ENCODE results near the gene ITSN2. TPM values are rescaled to one million over a fixed set of nuclear protein-coding genes. Genes with fewer than 3 reads are reported as not detected.

The ITSN2 gene
- total and polyA plus RNA-seq, 2 donors (not counting 1 experiment from before 2014, with no cell fraction given) = 23.1 to 43.4 TPM

GRCh38 chr2:24191848-24192247 lies 168.5 kb downstream of the ITSN2 start:
- no peaks in the 10 kb centered on the region for H3K36me3 ChIP-seq (ENCODE audit: control insufficient read depth, insufficient read depth, low read length)
- no peaks in the 10 kb centered on the region for H3K79me2 ChIP-seq (ENCODE audit: control insufficient read depth, insufficient read depth, low read length)
- no peak for TF ChIP-seq EZH2 (IDR thresholded peaks at IDR 0.05; ENCODE audit: low read length, missing control alignments)
- no peaks in the 10 kb centered on the region for H3K4me1 ChIP-seq (ENCODE audit: control insufficient read depth, extremely low read depth, insufficient read depth, low read length)
- no peak overlapping the region for H3K4me3 ChIP-seq (replicated peaks in 1 of 4; ENCODE audit: control extremely low read depth in 1 of 4, insufficient read depth in 1 of 4, low read depth in 3 of 4, low read length in 4 of 4)
- H3K9ac ChIP-seq (ENCODE audit: insufficient read depth, low read length) = no peak overlapping the region
- no peak overlapping the region for H2AFZ ChIP-seq (ENCODE audit: low read length)
- DNase-seq (ENCODE audit: low read depth in 2 of 2) = no peak
- H3K4me2 ChIP-seq (ENCODE audit: extremely low read depth, insufficient read depth, low read length) = no peak overlapping the region
- H3K27me3 ChIP-seq (ENCODE audit: control insufficient read depth, insufficient read depth, low read length) = no peaks in the 10 kb centered on the region
- H3K27ac ChIP-seq (ENCODE audit: insufficient read depth, low read length) = no peak overlapping the region
- no peaks in the 10 kb centered on the region for H3K9me3 ChIP-seq (ENCODE audit: control insufficient read depth, insufficient read depth, low read depth, low read length)
- no peaks in the 10 kb centered on the region for H4K20me1 ChIP-seq (ENCODE audit: control insufficient read depth, extremely low read depth, insufficient read depth, low read length)

GRCh38 chr2:24191156-24191555 lies 169.2 kb downstream of the ITSN2 start:
- H3K4me3 ChIP-seq (replicated peaks in 1 of 4; ENCODE audit: control extremely low read depth in 1 of 4, insufficient read depth in 1 of 4, low read depth in 3 of 4, low read length in 4 of 4) = no peak overlapping the region

GRCh38 chr2:24190503-24190902 lies 169.8 kb downstream of the ITSN2 start:
- no peak overlapping the region for H3K4me2 ChIP-seq (ENCODE audit: extremely low read depth, insufficient read depth, low read length)
- no peak overlapping the region for H3K4me3 ChIP-seq (replicated peaks in 1 of 4; ENCODE audit: control extremely low read depth in 1 of 4, insufficient read depth in 1 of 4, low read depth in 3 of 4, low read length in 4 of 4)
- no peak for TF ChIP-seq EZH2 (IDR thresholded peaks at IDR 0.05; ENCODE audit: low read length, missing control alignments)
- no peaks in the 10 kb centered on the region for H3K4me1 ChIP-seq (ENCODE audit: control insufficient read depth, extremely low read depth, insufficient read depth, low read length)
- no peak overlapping the region for H3K9ac ChIP-seq (ENCODE audit: insufficient read depth, low read length)
- H3K79me2 ChIP-seq (ENCODE audit: control insufficient read depth, insufficient read depth, low read length) = no peaks in the 10 kb centered on the region
- H4K20me1 ChIP-seq (ENCODE audit: control insufficient read depth, extremely low read depth, insufficient read depth, low read length) = no peaks in the 10 kb centered on the region
- no peak overlapping the region for H2AFZ ChIP-seq (ENCODE audit: low read length)
- H3K9me3 ChIP-seq (ENCODE audit: control insufficient read depth, insufficient read depth, low read depth, low read length) = no peaks in the 10 kb centered on the region
- DNase-seq (ENCODE audit: low read depth in 2 of 2) = no peak
- no peaks in the 10 kb centered on the region for H3K27me3 ChIP-seq (ENCODE audit: control insufficient read depth, insufficient read depth, low read length)
- H3K36me3 ChIP-seq (ENCODE audit: control insufficient read depth, insufficient read depth, low read length) = no peaks in the 10 kb centered on the region
- H3K27ac ChIP-seq (ENCODE audit: insufficient read depth, low read length) = no peak overlapping the region

More at GRCh38 chr2:24191156-24191555, 169.2 kb downstream of the ITSN2 start:
- Histone ChIP-seq H3K9ac (ENCODE audit: insufficient read depth, low read length) (no peak overlapping the region), H3K36me3 (ENCODE audit: control insufficient read depth, insufficient read depth, low read length) (no peaks in the 10 kb centered on the region), H3K79me2 (ENCODE audit: control insufficient read depth, insufficient read depth, low read length) (no peaks in the 10 kb centered on the region), H4K20me1 (ENCODE audit: control insufficient read depth, extremely low read depth, insufficient read depth, low read length) (no peaks in the 10 kb centered on the region), H3K4me1 (ENCODE audit: control insufficient read depth, extremely low read depth, insufficient read depth, low read length) (no peaks in the 10 kb centered on the region), H3K27ac (ENCODE audit: insufficient read depth, low read length) (no peak overlapping the region), H2AFZ (ENCODE audit: low read length) (no peak overlapping the region), H3K4me2 (ENCODE audit: extremely low read depth, insufficient read depth, low read length) (no peak overlapping the region), H3K9me3 (ENCODE audit: control insufficient read depth, insufficient read depth, low read depth, low read length) (no peaks in the 10 kb centered on the region), H3K27me3 (ENCODE audit: control insufficient read depth, insufficient read depth, low read length) (no peaks in the 10 kb centered on the region)
- no peak for DNase-seq (ENCODE audit: low read depth in 2 of 2)
- TF ChIP-seq EZH2 (IDR thresholded peaks at IDR 0.05; ENCODE audit: low read length, missing control alignments) (no peak), CTCF (conservative IDR thresholded peaks at IDR 0.05 in 1 of 2, IDR thresholded peaks at IDR 0.05 in 1 of 2; ENCODE audit: low read depth in 1 of 2, low read length in 2 of 2) (no peak)

GRCh38 chr2:24189551-24189950 lies 170.8 kb downstream of the ITSN2 start:
- H3K9me3 ChIP-seq (ENCODE audit: control insufficient read depth, insufficient read depth, low read depth, low read length) = no peaks in the 10 kb centered on the region
- H2AFZ ChIP-seq (ENCODE audit: low read length) = no peak overlapping the region
- TF ChIP-seq EZH2 (IDR thresholded peaks at IDR 0.05; ENCODE audit: low read length, missing control alignments) (no peak), CTCF (conservative IDR thresholded peaks at IDR 0.05 in 1 of 2, IDR thresholded peaks at IDR 0.05 in 1 of 2; ENCODE audit: low read depth in 1 of 2, low read length in 2 of 2) (no peak)
- H4K20me1 ChIP-seq (ENCODE audit: control insufficient read depth, extremely low read depth, insufficient read depth, low read length) = no peaks in the 10 kb centered on the region
- H3K4me2 ChIP-seq (ENCODE audit: extremely low read depth, insufficient read depth, low read length) = no peak overlapping the region
- H3K79me2 ChIP-seq (ENCODE audit: control insufficient read depth, insufficient read depth, low read length) = no peaks in the 10 kb centered on the region
- no peak for DNase-seq (ENCODE audit: low read depth in 2 of 2)
- H3K4me3 ChIP-seq (replicated peaks in 1 of 4; ENCODE audit: control extremely low read depth in 1 of 4, insufficient read depth in 1 of 4, low read depth in 3 of 4, low read length in 4 of 4) = no peak overlapping the region
- H3K9ac ChIP-seq (ENCODE audit: insufficient read depth, low read length) = no peak overlapping the region
- no peaks in the 10 kb centered on the region for H3K36me3 ChIP-seq (ENCODE audit: control insufficient read depth, insufficient read depth, low read length)
- H3K4me1 ChIP-seq (ENCODE audit: control insufficient read depth, extremely low read depth, insufficient read depth, low read length) = no peaks in the 10 kb centered on the region
- H3K27me3 ChIP-seq (ENCODE audit: control insufficient read depth, insufficient read depth, low read length) = no peaks in the 10 kb centered on the region
- H3K27ac ChIP-seq (ENCODE audit: insufficient read depth, low read length) = no peak overlapping the region
